B cell (primary cell): ENCODE data around the gene SLC25A25. TPM values are rescaled to one million over a fixed set of nuclear protein-coding genes. Genes with fewer than 3 reads are reported as not detected.

Experiments
- ATAC-seq: fragments of 200-7000 bp; cut with Tn5 transposase; one replicate; pipeline ENCODE4 v1.10.0; 2021; ENCODE audit warnings: low read depth, mild to moderate bottlenecking, moderate number of reproducible peaks, moderate library complexity
- CTCF ChIA-PET: fragments of 350-600 bp; sonication (Branson Sonifier 250); formaldehyde crosslinking; loops from one replicate; lab custom pipeline; 2021; ENCODE audit warnings: antibody characterized with exemption, inconsistent platforms; lab: Charles Lee
- POLR2A ChIA-PET: fragments of 350-600 bp; sonication (Branson Sonifier 250); formaldehyde crosslinking; loops from one replicate; lab custom pipeline; 2021; ENCODE audit warnings: antibody characterized with exemption; lab: Charles Lee
- DNase-seq: peaks from one replicate; pipeline ENCODE4 v3.0.0; 2013
- H2AFZ ChIP-seq: 2 replicates; pipeline ENCODE4 v1.6.1; 2012; ENCODE audit warnings: mild to moderate bottlenecking, low read depth, low read length; ENCODE audit not compliant: insufficient read depth, poor library complexity, severe bottlenecking
- H3K27ac ChIP-seq, 2 donors: 1 replicate in 1 of 2; 2 replicates in 1 of 2; pipeline ENCODE4 v1.5.1; 2012 to 2013; ENCODE audit warnings: low read length in 2 of 2, mild to moderate bottlenecking in 2 of 2, moderate library complexity in 1 of 2
- H3K27me3 ChIP-seq, 4 experiments: fragments of 200-600 bp in 1 of 4; sonication (generic) in 1 of 4; replicated peaks in 1 of 4; 1 replicate in 2 of 4; 2 replicates in 2 of 4; pipeline versions ENCODE4 v1.6.1 to v1.7.0; 2013 to 2016; ENCODE audit warnings: low read length in 3 of 4, mild to moderate bottlenecking in 2 of 4, mixed read lengths in 1 of 4, moderate library complexity in 1 of 4; ENCODE audit not compliant: insufficient read depth in 4 of 4, control insufficient read depth in 3 of 4; ENCODE audit errors: control extremely low read depth in 1 of 4
- H3K36me3 ChIP-seq, 2 experiments: replicated peaks in 1 of 2; 1 replicate in 1 of 2; 2 replicates in 1 of 2; pipeline versions ENCODE4 v1.6.1 to v1.7.1; 2013; ENCODE audit warnings: low read length in 1 of 2; ENCODE audit not compliant: insufficient read depth in 2 of 2, control insufficient read depth in 1 of 2; ENCODE audit errors: control extremely low read depth in 1 of 2, extremely low read depth in 1 of 2
- H3K4me1 ChIP-seq, 2 donors: fragments of 200-600 bp in 1 of 2; sonication (generic) in 1 of 2; 1 replicate in 1 of 2; 2 replicates in 1 of 2; pipeline versions ENCODE4 v1.5.1 to v1.6.1; 2013 to 2017; ENCODE audit warnings: low read length in 2 of 2; ENCODE audit not compliant: control insufficient read depth in 2 of 2, insufficient read depth in 2 of 2
- H3K4me2 ChIP-seq: replicated peaks from 2 replicates; pipeline ENCODE3; 2012; ENCODE audit warnings: mild to moderate bottlenecking, low read depth, low read length; ENCODE audit not compliant: poor library complexity, severe bottlenecking
- H3K4me3 ChIP-seq, 5 experiments: fragments of 200-600 bp in 1 of 5; sonication (generic) in 1 of 5; 1 replicate in 3 of 5; 2 replicates in 2 of 5; pipeline versions ENCODE4 v1.5.1 to v1.7.0; 2011 to 2016; ENCODE audit warnings: low read length in 4 of 5, mild to moderate bottlenecking in 4 of 5, low read depth in 2 of 5, control low read depth in 1 of 5, moderate library complexity in 1 of 5; ENCODE audit not compliant: insufficient read depth in 1 of 5; ENCODE audit errors: control extremely low read depth in 1 of 5, extremely low read depth in 1 of 5
- H3K79me2 ChIP-seq: fragments of 200-600 bp; sonication (generic); one replicate; pipeline ENCODE4 v1.6.0; 2016; ENCODE audit warnings: low read length; ENCODE audit not compliant: control insufficient read depth, insufficient read depth
- H3K9ac ChIP-seq: fragments of 200-600 bp; sonication (generic); 2 replicates; pipeline ENCODE4 v1.6.1; 2017; ENCODE audit warnings: mild to moderate bottlenecking, low read length, moderate library complexity
- H3K9me3 ChIP-seq, 3 donors: one replicate each; pipeline versions ENCODE4 v1.6.1 to v1.7.1; 2013; ENCODE audit warnings: low read length in 2 of 3; ENCODE audit not compliant: control insufficient read depth in 2 of 3, insufficient read depth in 1 of 3; ENCODE audit errors: control extremely low read depth in 1 of 3
- H4K20me1 ChIP-seq: 2 replicates; pipeline ENCODE4 v1.6.0; 2012; ENCODE audit warnings: mild to moderate bottlenecking, low read length; ENCODE audit not compliant: insufficient read depth, control insufficient read depth, poor library complexity, severe bottlenecking
- H3K27ac Mint-ChIP-seq: one replicate; pipeline ENCODE4 v1.8.0; 2021; ENCODE audit warnings: mixed read lengths
- H3K27me3 Mint-ChIP-seq: one replicate; pipeline ENCODE4 v1.8.0; 2021; ENCODE audit warnings: mixed read lengths
- H3K4me1 Mint-ChIP-seq: one replicate; pipeline ENCODE4 v1.8.0; 2021; ENCODE audit warnings: mixed read lengths
- H3K4me3 Mint-ChIP-seq: one replicate; pipeline ENCODE4 v1.8.0; 2021; ENCODE audit warnings: mixed read lengths
- H3K9me3 Mint-ChIP-seq: one replicate; pipeline ENCODE4 v1.8.0; 2022; ENCODE audit warnings: mixed read lengths; ENCODE audit not compliant: insufficient read depth
- CTCF ChIP-seq: fragments of 200-600 bp; IDR thresholded peaks from one replicate; pipeline ENCODE4 v1.8.0; 2022; ENCODE audit warnings: antibody characterized with exemption, mild to moderate bottlenecking
- EZH2 ChIP-seq: IDR thresholded peaks from 2 replicates; pipeline ENCODE4 v1.6.1; 2012; ENCODE audit warnings: borderline replicate concordance, low read depth, mild to moderate bottlenecking, moderate library complexity, low read length; ENCODE audit not compliant: insufficient read depth, poor library complexity, severe bottlenecking
- WGBS: methylation state at CpG from one replicate; pipeline ENCODE4 v1.1.5; 2013; ENCODE audit warnings: missing lambda C conversion rate; ENCODE audit not compliant: insufficient coverage; 5-methylcytosine and 5-hydroxymethylcytosine counted together
- intact Hi-C: fragments of 100-400 bp; cut with micrococcal nuclease; formaldehyde crosslinking; loops from one replicate; pipeline ENCODE4 v1.10.0; 2022
- polyA plus RNA-seq: library from polyadenylated mRNA; depleted of rRNA; stranded (reverse); fragments of >200 nt; gene quantifications from 2 replicates; pipeline ENCODE4 v1.2.3, GENCODE V29; 2012
- total RNA-seq, 2 donors: library from RNA; stranded (reverse); fragments of 120-200 nt in 1 of 2; gene quantifications; 1 replicate in 1 of 2; 2 replicates in 1 of 2; pipeline versions ENCODE4 v1.2.3 to v1.2.4, GENCODE V29; 2013 to 2022

Gene SLC25A25
- total and polyA plus RNA-seq, 2 donors (not counting 1 experiment from before 2014, with no cell fraction given), result 12.1 to 18.6 TPM

DNA sequence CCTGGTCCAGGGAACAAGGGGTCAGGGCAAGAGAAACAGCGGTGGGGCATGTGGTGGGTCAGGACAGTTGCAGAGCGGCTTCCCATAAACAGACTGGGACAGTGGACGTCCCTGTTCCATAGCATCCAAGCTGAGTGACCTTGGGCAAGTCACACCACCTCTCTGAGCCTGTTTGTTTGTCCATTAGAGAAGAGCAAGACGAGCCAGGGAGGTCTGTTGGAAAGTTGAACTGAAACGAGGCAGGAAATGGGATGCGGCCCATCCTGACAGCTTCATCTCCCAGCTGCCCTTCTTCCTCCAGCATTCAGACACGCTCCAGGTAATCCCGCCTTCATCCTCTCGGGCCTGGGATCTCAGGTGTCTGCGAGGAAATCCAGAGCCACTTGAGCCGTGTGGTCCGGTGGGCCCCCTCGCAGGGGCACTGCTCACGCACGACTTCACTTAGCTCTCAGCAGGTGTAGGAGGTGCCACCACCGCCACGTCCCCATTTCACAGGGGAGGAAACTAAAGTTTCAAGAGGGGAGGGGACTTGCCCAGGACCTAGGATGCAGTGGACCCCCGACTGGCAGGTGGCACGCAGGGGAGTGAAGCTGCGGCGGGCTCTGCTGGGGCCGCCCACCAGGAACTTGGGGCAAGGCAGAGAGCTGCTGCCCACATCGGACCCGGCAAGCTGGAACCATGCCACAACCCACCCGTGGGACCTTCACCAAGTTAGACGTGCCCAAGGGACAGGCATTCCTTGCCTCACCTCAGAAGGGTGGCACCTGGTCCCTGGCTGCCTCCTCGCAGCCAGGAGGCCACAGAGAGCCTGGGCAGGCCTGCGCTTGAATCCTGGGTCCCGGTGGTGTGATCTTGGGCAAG lies 46.5 kb downstream of the SLC25A25 start:
- H3K9ac ChIP-seq, result no peak overlapping the region
- CTCF ChIA-PET, result interaction anchor here (0.6 to 5.7 kb wide), 9 partner anchors 13 to 182 kb away, joined by 3 to 49 read pairs (median 8); partner anchors contain the start of gene PTGES2
- 75% methylated on average over 26 of the region's 29 CpGs for whole genome bisulfite sequencing
- no peaks in the 10 kb centered on the region for H3K9me3 Mint-ChIP-seq
- peaks cover 8% of the 10 kb centered on the region for H3K79me2 ChIP-seq
- peaks cover 0 to 6% (median 0%) of the 10 kb centered on the region in 3 donors for H3K9me3 ChIP-seq
- no peak for ATAC-seq
- intact Hi-C loops, result loop anchor here (5.0 kb wide), 2 partner anchors 137 to 157 kb away; no protein-coding TSS in a partner anchor
- H3K36me3 ChIP-seq, result peaks cover 2 to 5% of the 10 kb centered on the region in 2 experiments
- POLR2A ChIA-PET, result interaction anchor here (1.6 to 1.9 kb wide), 2 partner anchors 13 to 20 kb away, joined by 5 to 12 read pairs; partner anchors contain the start of gene PTGES2
- TF ChIP-seq EZH2 (no peak), CTCF (no peak)
- peaks cover 37 to 42% of the 10 kb centered on the region in 2 donors for H3K4me1 ChIP-seq
- no peaks in the 10 kb centered on the region for H3K27me3 Mint-ChIP-seq
- peak overlapping the region; percentile 37 for H3K4me3 Mint-ChIP-seq
- H3K27ac ChIP-seq, result peak overlapping the region; percentile 68 to 70
- H3K27ac Mint-ChIP-seq, result peak overlapping the region; percentile 76
- H3K4me2 ChIP-seq, result peak overlapping the region; percentile 65
- H3K4me3 ChIP-seq, result no peak overlapping the region
- no peaks in the 10 kb centered on the region for H3K27me3 ChIP-seq
- no peak for DNase-seq
- H3K4me1 Mint-ChIP-seq, result peaks cover 43% of the 10 kb centered on the region
- peak overlapping the region; percentile 26 for H2AFZ ChIP-seq
- peaks cover 6% of the 10 kb centered on the region for H4K20me1 ChIP-seq
